H1 (cell line): ENCODE data around the gene RHOBTB3. TPM values are rescaled to one million over a fixed set of nuclear protein-coding genes. Genes with fewer than 3 reads are reported as not detected.
"Not testable (repeated sequence)": the region's sequence is repeated elsewhere in the genome, so short reads cannot be mapped to it uniquely, and the experiment has no call there.

Source experiments
- CTCF ChIA-PET: fragments of 300-600 bp; sonication (Branson Sonifier 250); formaldehyde crosslinking; loops from one replicate; lab custom pipeline; 2021; ENCODE audit not compliant: partially characterized antibody; lab: Charles Lee
- POLR2A ChIA-PET: fragments of 300-600 bp; sonication (Branson Sonifier 250); formaldehyde crosslinking; loops from one replicate; lab custom pipeline; 2021; ENCODE audit warnings: inconsistent platforms; ENCODE audit not compliant: partially characterized antibody; lab: Charles Lee
- DNase-seq, 2 experiments: peaks; one replicate each; pipeline versions ENCODE4 v3.0.0 to v3.0.0-alpha.2; 2010 to 2022; ENCODE audit warnings: low spot score in 2 of 2, low read depth in 1 of 2, mixed read lengths in 1 of 2
- FAIRE-seq: peaks from 2 replicates; lab custom pipeline; 2011; peaks lifted over from hg19 to GRCh38; lab: Jason Lieb, UNC
- H2AFZ ChIP-seq: 2 replicates; pipeline ENCODE4 v1.8.1; 2012; ENCODE audit warnings: low read length, inconsistent platforms
- H2AK5ac ChIP-seq: 2 replicates; pipeline ENCODE4 v1.6.1; 2013; ENCODE audit warnings: low read depth, low read length
- H2BK120ac ChIP-seq: replicated peaks from 2 replicates; pipeline ENCODE3; 2013; ENCODE audit warnings: low read depth, low read length, inconsistent platforms
- H2BK12ac ChIP-seq: 2 replicates; pipeline ENCODE4 v1.6.1; 2013; ENCODE audit warnings: low read depth, low read length
- H2BK15ac ChIP-seq: 2 replicates; pipeline ENCODE4 v1.6.1; 2013; ENCODE audit warnings: low read length
- H2BK20ac ChIP-seq: 2 replicates; pipeline ENCODE4 v1.6.1; 2013; ENCODE audit warnings: low read length
- H2BK5ac ChIP-seq: 2 replicates; pipeline ENCODE4 v1.6.1; 2013; ENCODE audit warnings: low read depth, low read length
- H3K14ac ChIP-seq: 2 replicates; pipeline ENCODE4 v1.6.1; 2013; ENCODE audit warnings: inconsistent platforms; ENCODE audit not compliant: insufficient read length
- H3K18ac ChIP-seq: 2 replicates; pipeline ENCODE4 v1.6.1; 2013; ENCODE audit warnings: low read length; ENCODE audit errors: extremely low read depth
- H3K23ac ChIP-seq: 2 replicates; pipeline ENCODE4 v1.6.1; 2013; ENCODE audit warnings: inconsistent platforms; ENCODE audit not compliant: insufficient read length
- H3K23me2 ChIP-seq: 2 replicates; pipeline ENCODE4 v1.6.1; 2013; ENCODE audit warnings: low read depth, low read length
- H3K27ac ChIP-seq: 2 replicates; pipeline ENCODE4 v1.6.1; 2011; ENCODE audit warnings: low read depth, low read length, inconsistent platforms
- H3K27me3 ChIP-seq, 4 experiments: replicated peaks in 1 of 4; 1 replicate in 1 of 4; 2 replicates in 3 of 4; pipeline versions ENCODE4 v1.6.1 to v1.8.1; 2011 to 2013; ENCODE audit warnings: low read length in 3 of 4, mild to moderate bottlenecking in 3 of 4, inconsistent platforms in 2 of 4, mixed read lengths in 2 of 4, moderate library complexity in 1 of 4; ENCODE audit not compliant: control insufficient read depth in 3 of 4, insufficient read depth in 3 of 4; ENCODE audit errors: extremely low read depth in 1 of 4
- H3K36me3 ChIP-seq, 4 experiments: 2 replicates each; pipeline versions ENCODE4 v1.6.1 to v1.8.1; 2011 to 2013; ENCODE audit warnings: mild to moderate bottlenecking in 4 of 4, low read length in 3 of 4, moderate library complexity in 2 of 4, control low read depth in 1 of 4, inconsistent platforms in 1 of 4; ENCODE audit not compliant: insufficient read depth in 4 of 4, control insufficient read depth in 2 of 4
- H3K4ac ChIP-seq: replicated peaks from 2 replicates; pipeline ENCODE3; 2013; ENCODE audit warnings: low read length, low read depth, mixed read lengths, inconsistent platforms; ENCODE audit not compliant: insufficient read length
- H3K4me1 ChIP-seq, 4 experiments: replicated peaks in 1 of 4; 1 replicate in 1 of 4; 2 replicates in 3 of 4; pipeline versions ENCODE4 v1.6.1 to v1.8.1; 2011 to 2013; ENCODE audit warnings: low read length in 3 of 4, inconsistent platforms in 2 of 4, mixed read lengths in 1 of 4; ENCODE audit not compliant: insufficient read depth in 4 of 4, control insufficient read depth in 3 of 4
- H3K4me2 ChIP-seq, 2 experiments: 2 replicates each; pipeline versions ENCODE4 v1.6.1 to v1.8.1; 2011 to 2013; ENCODE audit warnings: low read depth in 2 of 2, low read length in 2 of 2, control low read depth in 1 of 2, inconsistent platforms in 1 of 2, mild to moderate bottlenecking in 1 of 2; ENCODE audit not compliant: insufficient read depth in 1 of 2
- H3K4me3 ChIP-seq, 4 experiments: fragments of 200-600, 300-600 bp in 1 of 4; sonication (generic), shearing (Covaris generic), sonication (Bioruptor Twin) in 1 of 4; 2 replicates each; pipeline versions ENCODE4 v1.5.1 to v1.8.1; 2011 to 2016; ENCODE audit warnings: low read length in 4 of 4, low read depth in 3 of 4, control low read depth in 2 of 4, inconsistent platforms in 2 of 4, mild to moderate bottlenecking in 2 of 4, mixed read lengths in 1 of 4, moderate library complexity in 1 of 4; ENCODE audit not compliant: insufficient read depth in 2 of 4; ENCODE audit errors: extremely low read depth in 1 of 4
- H3K56ac ChIP-seq: replicated peaks from 2 replicates; pipeline ENCODE3; 2013; ENCODE audit warnings: low read depth, mild to moderate bottlenecking, mixed read lengths, low read length, inconsistent platforms; ENCODE audit not compliant: insufficient read length
- H3K79me1 ChIP-seq: 2 replicates; pipeline ENCODE4 v1.6.1; 2013; ENCODE audit warnings: low read depth, low read length, control low read depth
- H3K79me2 ChIP-seq, 2 experiments: 2 replicates each; pipeline versions ENCODE4 v1.6.1 to v1.8.1; 2012 to 2013; ENCODE audit warnings: low read length in 2 of 2, mild to moderate bottlenecking in 2 of 2, inconsistent platforms in 1 of 2; ENCODE audit not compliant: insufficient read depth in 2 of 2, control insufficient read depth in 1 of 2
- H3K9ac ChIP-seq, 4 experiments: replicated peaks in 1 of 4; 1 replicate in 1 of 4; 2 replicates in 3 of 4; pipeline versions ENCODE4 v1.6.1 to v1.8.1; 2011 to 2013; ENCODE audit warnings: low read depth in 3 of 4, low read length in 3 of 4, control low read depth in 2 of 4, mild to moderate bottlenecking in 2 of 4, moderate library complexity in 2 of 4, inconsistent platforms in 1 of 4; ENCODE audit errors: extremely low read depth in 1 of 4
- H3K9me3 ChIP-seq, 2 experiments: 2 replicates each; pipeline versions ENCODE4 v1.6.1 to v1.8.1; 2012 to 2013; ENCODE audit warnings: mild to moderate bottlenecking in 2 of 2, moderate library complexity in 2 of 2, control low read depth in 1 of 2, inconsistent platforms in 1 of 2, low read depth in 1 of 2, low read length in 1 of 2, mixed read lengths in 1 of 2; ENCODE audit not compliant: insufficient read depth in 2 of 2
- H4K20me1 ChIP-seq, 2 experiments: replicated peaks in 1 of 2; 2 replicates each; pipeline versions ENCODE3 to v1.8.1; 2011 to 2013; ENCODE audit warnings: inconsistent platforms in 2 of 2, low read length in 2 of 2, mild to moderate bottlenecking in 1 of 2; ENCODE audit not compliant: insufficient read depth in 2 of 2, control insufficient read depth in 1 of 2
- H4K5ac ChIP-seq: 2 replicates; pipeline ENCODE4 v1.6.1; 2013; ENCODE audit warnings: low read length, low read depth, mixed read lengths, inconsistent platforms; ENCODE audit not compliant: insufficient read length
- H4K8ac ChIP-seq: 2 replicates; pipeline ENCODE4 v1.8.0; 2013; ENCODE audit warnings: mild to moderate bottlenecking, moderate library complexity, low read length, inconsistent platforms; ENCODE audit not compliant: insufficient read depth; ENCODE audit errors: extremely low read depth
- H4K91ac ChIP-seq: replicated peaks from 2 replicates; pipeline ENCODE3; 2013; ENCODE audit warnings: low read length, mixed read lengths, inconsistent platforms; ENCODE audit not compliant: insufficient read length
- WGBS, 2 experiments: shearing (Covaris generic) in 1 of 2; methylation state at CpG; one replicate each; pipeline versions ENCODE4 v1.1.6 to v1.1.7; 2013 to 2015; ENCODE audit warnings: low lambda C conversion rate in 2 of 2, mixed read lengths in 2 of 2, inconsistent platforms in 1 of 2, low coverage in 1 of 2, missing lambda C conversion rate in 1 of 2; ENCODE audit not compliant: insufficient replicate concordance in 2 of 2, insufficient coverage in 1 of 2, insufficient read length in 1 of 2; ENCODE audit errors: extremely low coverage in 1 of 2, missing lambda C conversion rate in 1 of 2; 5-methylcytosine and 5-hydroxymethylcytosine counted together
- polyA plus RNA-seq, 7 experiments: library from polyadenylated mRNA; depleted of rRNA in 3 of 7; stranded (reverse) in 5 of 7; unstranded in 2 of 7; fragments of >200 nt in 5 of 7; fragments of 200-250 nt in 2 of 7; gene quantifications; 1 replicate in 5 of 7; 2 replicates in 1 of 7; 4 replicates in 1 of 7; pipeline versions ENCODE4 v1.2.1 to v1.2.3, GENCODE V29; 2011 to 2013; ENCODE audit warnings: missing spikeins in 2 of 7, mixed read lengths in 2 of 7
- total RNA-seq: library from RNA; stranded (reverse); fragmentation: NEBNext Ultra II Directional; extraction: Animal tissue kit (Norgen Biotek cat#: 25700); gene quantifications from 2 replicates; pipeline ENCODE4 v1.2.1, GENCODE V29; 2021

The RHOBTB3 gene
- total and polyA plus RNA-seq, 2 of the 8 experiments (the other 6 are each of a cell fraction or from before 2014, with no cell fraction given): 8.2 to 17.5 TPM

GRCh38 chr5:95813035-95813434, 81.9 kb downstream of the RHOBTB3 start:
- POLR2A ChIA-PET: interaction anchor here (1.2 kb wide), 1 partner anchor 13 kb away, joined by 5 read pairs; no protein-coding TSS in a partner anchor
- H3K4ac ChIP-seq, FAIRE-seq: not testable (repeated sequence)

More at GRCh38 chr5:95813035-95813434, 81.9 kb downstream of the RHOBTB3 start:
- H2BK12ac ChIP-seq, H4K91ac ChIP-seq, H3K9me3 ChIP-seq, H4K20me1 ChIP-seq, H3K36me3 ChIP-seq, H2AK5ac ChIP-seq, H3K14ac ChIP-seq, H2BK5ac ChIP-seq, H3K9ac ChIP-seq, H3K79me1 ChIP-seq, DNase-seq, H2BK120ac ChIP-seq, H2AFZ ChIP-seq, H3K27me3 ChIP-seq, H3K4me2 ChIP-seq, H3K4me3 ChIP-seq, H3K56ac ChIP-seq, H3K18ac ChIP-seq, H2BK20ac ChIP-seq, H3K79me2 ChIP-seq, H3K23me2 ChIP-seq, H3K27ac ChIP-seq, H3K23ac ChIP-seq, H4K8ac ChIP-seq, H2BK15ac ChIP-seq, H4K5ac ChIP-seq: not testable (repeated sequence)
- 91% methylated on average over 8 of the region's 8 CpGs; no CpG with 5 or more reads in 1 of the 2 experiments for WGBS, 2 experiments
- CTCF ChIA-PET: interaction anchor here (1.4 to 2.0 kb wide), 3 partner anchors 9 to 33 kb away, joined by 4 to 6 read pairs (median 6); partner anchors contain the start of gene GLRX
- peaks cover 2 to 15% (median 13%) of the 10 kb centered on the region in 4 experiments; a peak in 6 of 7 replicates for H3K4me1 ChIP-seq
